22Rv1 (cell line): ENCODE results near the gene LYPD4.

Experiments used
- CTCF ChIP-seq: fragments of 450-650 bp; IDR thresholded peaks from 2 replicates; pipeline ENCODE4 v1.5.1; 2017; ENCODE audit warnings: mild to moderate bottlenecking
- ZFX ChIP-seq: fragments of 450-650 bp; IDR thresholded peaks from 2 replicates; pipeline ENCODE4 v1.6.1; 2017; ENCODE audit warnings: antibody characterized with exemption, borderline replicate concordance

- TF ChIP-seq CTCF (no peak), ZFX (no peak)
Observed at GRCh38 chr19:41879080-41879479, 34.6 kb upstream of the LYPD4 start.
